Astrocyte of the cerebellum (primary cell): ENCODE measurements around the gene LRP5.

Experiments
- DNase-seq: peaks from one replicate; pipeline ENCODE4 v3.0.0-alpha.2; 2011; ENCODE audit warnings: low read depth
- H3K4me3 ChIP-seq: 2 replicates; pipeline ENCODE4 v1.5.1; 2011; ENCODE audit warnings: mild to moderate bottlenecking, low read depth, low read length, moderate library complexity
- CTCF ChIP-seq: IDR thresholded peaks from 2 replicates; pipeline ENCODE4 v1.5.1; 2012; ENCODE audit warnings: low read length, low read depth, moderate library complexity, mild to moderate bottlenecking; ENCODE audit errors: missing control alignments
- in situ Hi-C: cut with HindIII; loops from 2 replicates; pipeline ENCODE4 v1.10.0; 2017; ENCODE audit warnings: low sequenced_read_pairs

Gene LRP5

GRCh38 chr11:68402355-68403031 is 90.1 kb downstream of the LRP5 start:
- H3K4me3 ChIP-seq = no peak overlapping the region
- TF ChIP-seq CTCF = peak; percentile 2
- in situ Hi-C loops = no loop called here
- DNase-seq = no peak

GRCh38 chr11:68403424-68403823 is 91.0 kb downstream of the LRP5 start:
- in situ Hi-C loops = no loop called here
- no peak for DNase-seq
- no peak for TF ChIP-seq CTCF
- H3K4me3 ChIP-seq = no peak overlapping the region

GRCh38 chr11:68403831-68404230 is 91.4 kb downstream of the LRP5 start:
- no peak for DNase-seq
- TF ChIP-seq CTCF = no peak
- no peak overlapping the region for H3K4me3 ChIP-seq
- in situ Hi-C loops = no loop called here

- H3K4me3 ChIP-seq = no peak overlapping the region
- TF ChIP-seq CTCF = no peak
- in situ Hi-C loops = no loop called here
- no peak for DNase-seq
Measured at GRCh38 chr11:68406324-68407313, 94.2 kb downstream of the LRP5 start.

- no peak for TF ChIP-seq CTCF
- DNase-seq = no peak
- H3K4me3 ChIP-seq = no peak overlapping the region
- in situ Hi-C loops = no loop called here
Measured at GRCh38 chr11:68408512-68408911, 96.1 kb downstream of the LRP5 start.

- in situ Hi-C loops = no loop called here
- DNase-seq = no peak
Measured at GRCh38 chr11:68409748-68410344, 97.5 kb downstream of the LRP5 start.

More at GRCh38 chr11:68409748-68410344, 97.5 kb downstream of the LRP5 start:
- TF ChIP-seq CTCF = no peak
- H3K4me3 ChIP-seq = no peak overlapping the region
